Stimulated activated naive CD4-positive, alpha-beta T cell treated with Interleukin-2 at 50 U/mL for 16 hours (primary cell): ENCODE data around the gene ZNF680.
"Not testable (repeated sequence)": the region's sequence is repeated elsewhere in the genome, so short reads cannot be mapped to it uniquely, and the experiment has no call there.

Experiments used
- DNase-seq: peaks from one replicate; lab custom pipeline; 2025; lab: John Stamatoyannopoulos, UW

Gene ZNF680

GRCh38 chr7:64562626-64563278 is at the start of gene ZNF680:
Gene ZNF680 (minus strand): TSS chr7:64563071. CDS start chr7:64562954, 117 bp downstream.
- peak; percentile 88 for DNase-seq

- no peak for DNase-seq
These were observed 49.6 kb upstream of the ZNF680 start for GRCh38 chr7:64612452-64612851.

DNA sequence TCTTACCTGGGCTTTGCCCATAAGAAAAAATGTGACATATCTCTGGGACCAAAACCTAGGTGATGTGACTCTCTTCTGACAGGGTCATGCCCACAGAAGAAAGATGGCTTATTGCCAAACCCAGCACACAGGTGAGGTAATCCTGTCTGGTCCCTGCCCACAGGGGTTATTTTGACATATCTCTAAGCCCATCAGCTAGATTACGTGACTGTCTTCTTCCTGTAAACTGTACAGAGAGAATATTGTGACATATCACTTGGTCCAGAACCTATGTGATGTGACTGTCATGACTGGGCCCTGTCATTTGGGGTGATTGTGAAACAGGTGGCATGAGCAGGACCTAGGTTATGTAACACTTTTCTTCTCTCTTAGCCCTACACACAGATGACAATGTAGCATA is 48.8 kb upstream of the ZNF680 start:
- DNase-seq, result no peak

DNA sequence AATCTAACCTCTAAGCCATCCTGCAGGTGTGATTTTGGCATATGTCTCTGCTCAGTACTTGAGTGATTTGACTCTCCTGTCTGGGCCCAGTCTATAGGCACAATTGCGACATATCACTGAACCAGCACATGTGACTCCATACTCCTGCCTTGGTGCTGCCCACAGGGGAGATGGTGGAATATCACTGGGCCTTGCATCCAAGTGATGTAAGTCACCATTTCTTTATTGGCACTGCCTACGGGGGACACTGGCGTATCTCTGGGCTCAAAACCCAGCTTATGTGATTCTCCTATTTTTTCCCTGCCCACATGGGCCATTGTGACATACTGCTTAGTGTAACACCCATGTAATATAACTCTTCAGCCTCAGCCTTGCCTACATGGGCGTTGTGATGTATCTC is 48.1 kb upstream of the ZNF680 start:
- DNase-seq, result no peak

DNA sequence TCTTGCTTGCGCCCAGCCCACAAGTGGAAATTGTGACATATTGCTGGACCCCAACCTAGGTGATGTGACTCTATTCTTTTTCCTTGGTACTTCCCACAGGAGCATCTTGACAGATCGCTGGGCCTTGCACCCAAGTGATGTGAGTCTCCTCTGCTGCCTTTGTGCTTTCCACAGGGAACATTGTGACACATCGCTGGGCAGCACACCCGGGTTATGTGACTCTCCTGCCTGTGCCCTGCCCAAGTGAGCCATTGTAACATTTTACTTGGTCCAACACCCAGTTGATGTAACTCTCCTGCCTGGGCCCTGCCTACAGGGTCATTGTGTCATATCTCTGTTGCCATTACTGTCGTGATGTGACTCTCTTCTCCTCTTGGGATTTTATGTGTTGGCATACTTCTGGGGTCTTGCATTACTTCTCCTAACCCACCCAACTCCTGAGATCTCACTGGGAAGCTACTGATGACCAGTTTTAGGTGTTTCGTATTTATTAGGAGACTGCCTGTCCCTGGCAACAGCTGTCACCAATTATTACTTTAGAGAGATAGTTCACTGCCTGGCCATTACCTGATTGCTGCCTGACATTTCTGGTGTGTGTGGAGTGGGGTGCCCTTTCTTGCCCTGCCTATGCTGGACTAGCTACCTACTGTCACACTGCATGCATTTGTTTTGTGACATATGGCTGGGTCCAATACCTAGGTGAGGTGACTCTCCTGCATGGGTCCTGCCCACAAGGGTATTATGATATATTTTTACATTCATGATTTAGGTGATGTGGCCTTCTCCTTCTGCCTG is 45.4 kb upstream of the ZNF680 start:
- no peak for DNase-seq

DNA sequence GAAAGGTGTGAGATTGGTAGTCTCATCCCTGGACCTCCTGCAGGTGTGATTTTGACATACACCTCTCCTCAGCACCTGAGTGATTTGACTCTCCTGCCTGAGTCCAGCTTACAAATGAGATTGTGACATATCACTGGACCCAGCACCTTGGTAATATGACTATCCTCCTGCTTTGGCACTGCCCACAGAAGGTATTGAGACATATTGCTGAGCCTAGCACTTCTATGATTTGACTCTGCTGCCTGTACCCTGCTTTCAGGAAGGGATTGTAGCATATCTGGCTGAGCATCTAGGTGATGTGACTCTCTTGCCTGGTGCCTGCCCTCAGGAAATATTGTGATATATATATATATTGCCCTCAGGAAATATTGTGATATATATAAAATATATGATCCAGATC is 43.5 kb upstream of the ZNF680 start:
- no peak for DNase-seq

DNA sequence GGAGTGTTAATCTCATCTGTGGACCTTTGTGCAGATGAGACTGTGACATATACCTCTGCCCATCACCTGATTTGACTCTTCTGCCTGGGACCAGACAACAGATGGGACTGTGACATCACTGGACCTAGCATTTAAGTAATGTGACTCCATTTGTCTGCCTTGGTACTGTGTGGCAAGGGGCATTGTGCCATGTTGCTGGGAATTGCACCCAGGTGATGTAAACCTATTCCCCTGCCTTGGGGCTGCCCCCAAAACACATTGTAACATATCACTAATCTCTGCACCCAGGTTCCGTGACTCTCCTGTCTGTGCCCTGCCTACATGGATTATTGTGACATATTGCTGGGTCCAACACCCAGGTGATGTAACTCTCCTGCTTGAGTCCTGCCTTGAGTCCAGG is 40.4 kb upstream of the ZNF680 start:
- DNase-seq, result no peak

- DNase-seq, result no peak
These were observed 39.6 kb upstream of the ZNF680 start for GRCh38 chr7:64602518-64602917.

- DNase-seq, result no peak
These were observed 39.2 kb upstream of the ZNF680 start for GRCh38 chr7:64602086-64602485.

DNA sequence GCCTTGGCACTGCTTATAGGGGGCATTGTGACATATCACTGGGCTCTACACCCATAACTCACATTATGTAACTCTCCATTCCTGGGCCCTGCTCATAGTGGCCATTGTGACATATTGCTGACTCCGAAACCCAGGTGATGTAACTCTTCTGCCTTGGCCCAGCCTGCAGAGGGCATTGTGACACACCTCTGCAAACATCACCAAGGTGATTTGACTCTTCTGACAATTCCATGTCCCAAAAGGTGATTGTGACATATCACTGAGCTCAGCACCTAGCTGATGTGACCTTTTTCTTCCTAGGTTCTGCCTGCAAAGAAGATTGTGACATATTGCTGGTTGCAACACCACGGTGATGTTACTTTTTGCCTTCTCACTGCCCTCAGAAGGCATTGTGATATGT is 36.5 kb upstream of the ZNF680 start:
- no peak for DNase-seq

DNA sequence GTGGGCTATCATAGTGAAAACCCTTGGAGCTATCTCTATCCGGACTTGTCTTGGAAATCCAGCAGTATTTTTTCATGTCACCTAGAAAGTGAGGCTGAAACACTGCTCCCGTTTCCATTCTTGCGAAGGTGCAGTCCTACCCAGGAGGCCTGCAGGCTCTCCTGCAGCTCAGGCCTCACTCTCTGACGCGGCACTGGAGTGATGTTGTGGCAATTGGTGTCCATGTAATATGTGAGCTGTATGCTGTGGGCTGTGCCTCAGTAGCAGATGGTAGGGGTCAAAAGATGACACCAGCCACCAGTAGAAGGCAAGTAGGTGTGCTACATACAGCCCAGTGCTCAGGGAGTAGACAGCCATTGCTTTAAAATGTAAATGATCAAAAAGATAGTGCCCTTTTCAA is 28.1 kb upstream of the ZNF680 start:
- DNase-seq, result no peak

- DNase-seq, result no peak
These were observed 19.3 kb upstream of the ZNF680 start for GRCh38 chr7:64581926-64582894.

GRCh38 chr7:64581391-64581790 is 18.5 kb upstream of the ZNF680 start:
- DNase-seq, result no peak

DNA sequence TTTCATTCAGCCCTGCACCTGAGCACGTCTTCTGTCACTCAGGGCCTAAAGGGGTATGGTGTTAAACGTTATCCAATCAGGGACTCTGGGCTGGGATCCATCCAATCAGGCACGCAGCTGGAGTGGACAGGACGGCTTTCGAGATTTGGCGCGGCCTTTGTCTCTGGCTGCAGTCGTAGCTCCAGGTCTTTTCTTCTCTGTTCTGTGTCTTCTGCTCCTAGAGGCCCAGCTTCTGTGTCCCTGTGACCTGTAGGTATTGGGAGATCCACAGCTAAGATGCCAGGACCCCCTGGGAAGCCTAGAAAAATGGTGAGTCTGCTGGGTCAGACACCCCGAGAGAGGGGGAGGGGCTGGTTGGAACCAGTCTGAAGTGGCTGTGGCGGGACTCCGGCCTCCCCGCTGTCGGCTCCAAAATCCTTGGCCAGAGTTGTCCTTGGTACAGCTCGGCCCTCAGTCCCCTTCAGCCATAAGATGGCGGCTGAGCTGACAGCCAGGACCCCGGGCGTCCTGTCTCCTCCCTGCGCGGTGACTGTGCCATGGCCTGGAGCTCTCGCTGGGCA is 11.7 kb upstream of the ZNF680 start:
- no peak for DNase-seq

- not testable (repeated sequence) for DNase-seq
These were observed 7.4 kb upstream of the ZNF680 start for GRCh38 chr7:64570284-64570605.

GRCh38 chr7:64569372-64570283 is 6.8 kb upstream of the ZNF680 start:
- DNase-seq, result peak; percentile 34

- DNase-seq, result no peak
These were observed 630 bp downstream of the ZNF680 start for GRCh38 chr7:64562256-64562625.

DNA sequence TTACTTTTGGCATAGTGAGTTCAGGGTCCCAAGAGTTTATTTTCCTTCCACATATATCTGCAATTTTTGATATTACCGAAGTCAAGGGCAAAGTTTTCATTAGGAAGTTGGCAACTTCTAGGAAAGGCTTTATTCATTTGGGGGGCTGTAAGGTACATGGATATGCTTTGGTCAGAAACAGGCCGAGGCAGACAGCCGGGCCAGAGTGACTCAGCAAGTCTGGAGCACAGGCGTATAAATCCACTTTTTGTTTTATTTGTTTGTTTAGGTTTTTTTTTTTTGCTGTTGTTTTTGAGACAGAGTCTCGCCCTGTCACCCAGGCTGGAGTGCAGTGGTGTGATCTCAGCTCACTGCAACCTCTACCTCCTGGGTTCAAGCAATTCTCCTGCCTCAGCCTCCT is 3.7 kb downstream of the ZNF680 start:
- DNase-seq, result no peak

DNA sequence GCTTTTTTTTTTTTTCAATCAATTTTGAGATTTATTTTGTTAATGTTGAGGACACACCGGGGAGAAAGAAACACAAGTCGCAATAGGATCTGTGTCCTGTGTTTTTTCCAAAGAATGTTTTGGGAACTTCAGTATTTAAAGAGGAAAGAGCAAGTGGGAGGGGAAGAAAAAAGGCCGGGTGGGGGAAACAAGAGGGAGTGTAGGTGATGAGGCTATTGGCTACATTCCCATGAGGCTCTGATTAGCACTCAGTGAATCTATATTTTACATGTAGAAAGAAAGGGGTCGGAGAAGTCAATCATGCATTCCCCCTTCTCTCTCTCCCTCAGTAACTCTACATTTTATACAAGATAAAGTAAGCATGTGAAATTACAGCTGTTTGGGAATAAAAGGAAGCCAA is 4.1 kb downstream of the ZNF680 start:
- no peak for DNase-seq

- no peak for DNase-seq
These were observed 4.6 kb downstream of the ZNF680 start for GRCh38 chr7:64558323-64558705.

GRCh38 chr7:64557601-64558322 is 5.1 kb downstream of the ZNF680 start:
- no peak for DNase-seq
